Endothelial cell of umbilical vein (primary cell): Measurements from ENCODE around the gene MED26. TPM values are rescaled to one million over a fixed set of nuclear protein-coding genes. Genes with fewer than 3 reads are reported as not detected.

Experiments
- BruUV-seq: library from RNA; stranded (reverse); fragments of 400-500 nt; replicated peaks from 2 replicates; lab custom pipeline; 2021; lab: Mats Ljungman, UMichigan
- CTCF ChIA-PET: fragments of 300-600, 350-600 bp; sonication (Branson Sonifier 250); formaldehyde crosslinking; loops from one replicate; lab custom pipeline; 2021; ENCODE audit warnings: antibody characterized with exemption, inconsistent platforms; lab: Charles Lee
- POLR2A ChIA-PET: fragments of 300-600, 350-600 bp; sonication (Branson Sonifier 250); formaldehyde crosslinking; loops from one replicate; lab custom pipeline; 2021; ENCODE audit warnings: antibody characterized with exemption, inconsistent platforms; lab: Charles Lee
- DNase-seq: peaks from one replicate; pipeline ENCODE4 v3.0.0-alpha.2; 2011; ENCODE audit warnings: low read depth, low spot score
- FAIRE-seq: peaks from 2 replicates; lab custom pipeline; 2011; peaks lifted over from hg19 to GRCh38; lab: Jason Lieb, UNC
- H2AFZ ChIP-seq: 2 replicates; pipeline ENCODE4 v1.6.0; 2012; ENCODE audit warnings: low read depth, low read length, control low read depth, inconsistent platforms
- H3K27ac ChIP-seq: 2 replicates; pipeline ENCODE4 v1.5.1; 2011; ENCODE audit warnings: low read depth, mild to moderate bottlenecking, control low read depth, low read length, moderate library complexity; ENCODE audit not compliant: insufficient read depth
- H3K27me3 ChIP-seq, 2 experiments: 2 replicates each; pipeline versions ENCODE4 v1.6.0 to v1.6.1; 2011; ENCODE audit warnings: low read length in 2 of 2, mixed read lengths in 1 of 2; ENCODE audit not compliant: control insufficient read depth in 2 of 2, insufficient read depth in 2 of 2
- H3K36me3 ChIP-seq, 2 experiments: 2 replicates in 1 of 2; 3 replicates in 1 of 2; pipeline ENCODE4 v1.5.1; 2011; ENCODE audit warnings: low read length in 2 of 2, mild to moderate bottlenecking in 1 of 2, moderate library complexity in 1 of 2; ENCODE audit not compliant: control insufficient read depth in 2 of 2, insufficient read depth in 2 of 2; ENCODE audit errors: extremely low read depth in 1 of 2
- H3K4me1 ChIP-seq: 3 replicates; pipeline ENCODE4 v1.5.1; 2011; ENCODE audit warnings: mild to moderate bottlenecking, low read length; ENCODE audit not compliant: control insufficient read depth, insufficient read depth; ENCODE audit errors: extremely low read depth
- H3K4me2 ChIP-seq: 2 replicates; pipeline ENCODE4 v1.6.1; 2011; ENCODE audit warnings: low read length, control low read depth, mixed read lengths; ENCODE audit not compliant: insufficient read depth
- H3K4me3 ChIP-seq, 3 experiments: fragments of 200-600 bp in 1 of 3; sonication (generic), shearing (Covaris generic) in 1 of 3; replicated peaks in 1 of 3; 2 replicates each; pipeline ENCODE4 v1.5.1; 2011 to 2016; ENCODE audit warnings: control low read depth in 3 of 3, low read length in 3 of 3, mild to moderate bottlenecking in 2 of 3, inconsistent platforms in 1 of 3, low read depth in 1 of 3, moderate library complexity in 1 of 3; ENCODE audit not compliant: insufficient read depth in 1 of 3
- H3K79me2 ChIP-seq: 2 replicates; pipeline ENCODE4 v1.6.0; 2012; ENCODE audit warnings: low read length, inconsistent platforms; ENCODE audit not compliant: control insufficient read depth, insufficient read depth
- H3K9ac ChIP-seq: replicated peaks from 2 replicates; pipeline ENCODE3; 2011; ENCODE audit warnings: low read length, control low read depth; ENCODE audit not compliant: insufficient read depth; ENCODE audit errors: extremely low read depth
- H3K9me1 ChIP-seq: replicated peaks from 3 replicates; pipeline ENCODE4 v1.6.0; 2011; ENCODE audit warnings: mild to moderate bottlenecking, low read length; ENCODE audit not compliant: control insufficient read depth, insufficient read depth; ENCODE audit errors: extremely low read depth
- H3K9me3 ChIP-seq: replicated peaks from 2 replicates; pipeline ENCODE4 v1.5.1; 2012; ENCODE audit warnings: low read length, inconsistent platforms; ENCODE audit not compliant: control insufficient read depth, insufficient read depth
- H4K20me1 ChIP-seq: replicated peaks from 2 replicates; pipeline ENCODE3; 2011; ENCODE audit warnings: mild to moderate bottlenecking, low read length; ENCODE audit not compliant: control insufficient read depth, insufficient read depth; ENCODE audit errors: extremely low read depth
- EZH2 ChIP-seq: IDR thresholded peaks from 2 replicates; pipeline ENCODE4 v1.6.1; 2012; ENCODE audit warnings: borderline replicate concordance, low read depth, mild to moderate bottlenecking, moderate library complexity, low read length, inconsistent platforms; ENCODE audit not compliant: severe bottlenecking
- JUN ChIP-seq: IDR thresholded peaks from 2 replicates; pipeline ENCODE4 v1.6.1; 2011; ENCODE audit warnings: borderline replicate concordance, low read depth; ENCODE audit not compliant: insufficient read length, insufficient read depth
- MYC ChIP-seq: IDR thresholded peaks from one replicate; pipeline ENCODE4 v1.6.1; 2011; ENCODE audit warnings: mild to moderate bottlenecking, low read depth, low read length
- POLR2A ChIP-seq: IDR thresholded peaks from 2 replicates; pipeline ENCODE4 v1.6.1; 2012; ENCODE audit warnings: low read depth, mild to moderate bottlenecking, control low read depth, low read length
- POLR2AphosphoS5 ChIP-seq: IDR thresholded peaks from 2 replicates; pipeline ENCODE4 v1.6.1; 2012; ENCODE audit warnings: low read depth, mild to moderate bottlenecking, control low read depth, low read length, moderate library complexity; ENCODE audit not compliant: insufficient read depth
- dilution Hi-C: fragments of 300-500 bp; cut with MboI; formaldehyde crosslinking; loops from one replicate; pipeline ENCODE4 v1.15.0; 2019; ENCODE audit warnings: low sequenced_read_pairs; ENCODE audit not compliant: extremely low pct_ligation_motif_present
- intact Hi-C: fragments of 100-400 bp; cut with micrococcal nuclease; formaldehyde crosslinking; loops from one replicate; pipeline ENCODE4 v1.10.0; 2022
- polyA plus RNA-seq, 4 experiments: library from polyadenylated mRNA; depleted of rRNA in 3 of 4; stranded (reverse) in 3 of 4; unstranded in 1 of 4; fragments of >200 nt; gene quantifications; 2 replicates each; pipeline versions ENCODE4 v1.2.1 to v1.2.3, GENCODE V29; 2011 to 2012; ENCODE audit warnings: missing spikeins in 1 of 4
- total RNA-seq: library from RNA; stranded (reverse); gene quantifications from 2 replicates; pipeline ENCODE4 v1.2.3, GENCODE V29; 2021
- TF ChIP-seq, protein P1 (sequence below): IDR thresholded peaks from 2 replicates; pipeline ENCODE4 v1.6.1; 2011; ENCODE audit not compliant: insufficient read depth, insufficient read length
- TF ChIP-seq, protein P2 (sequence below), 2 donors: IDR thresholded peaks; 1 replicate in 1 of 2; 2 replicates in 1 of 2; pipeline ENCODE4 v1.5.1; 2011; ENCODE audit warnings: low read length in 2 of 2, mild to moderate bottlenecking in 2 of 2, moderate library complexity in 2 of 2, control low read depth in 1 of 2, inconsistent platforms in 1 of 2, low read depth in 1 of 2; ENCODE audit not compliant: insufficient read depth in 1 of 2; ENCODE audit errors: extremely low read depth in 1 of 2

MED26 gene
- total and polyA plus RNA-seq, 2 donors (not counting 3 experiments of a cell fraction or from before 2014, with no cell fraction given), result 5.6 to 13.4 TPM

GRCh38 chr19:16625163-16625958 lies 2.6 kb downstream of the MED26 start:
- Histone ChIP-seq H3K36me3 (peaks cover 2 to 11% of the 10 kb centered on the region in 2 experiments), H2AFZ (no peak overlapping the region), H3K4me2 (no peak overlapping the region), H3K9me1 (no peaks in the 10 kb centered on the region), H4K20me1 (no peaks in the 10 kb centered on the region), H3K27me3 (no peaks in the 10 kb centered on the region), H3K4me1 (peaks cover 18% of the 10 kb centered on the region), H3K9ac (no peak overlapping the region), H3K79me2 (peaks cover 74% of the 10 kb centered on the region), H3K27ac (peak overlapping the region; percentile 1), H3K9me3 (no peaks in the 10 kb centered on the region), H3K4me3 (no peak overlapping the region)
- DNase-seq (peak; percentile 29), FAIRE-seq (no peak)
- BruUV-seq, result no TSS peak
- no peak for TF ChIP-seq EZH2
- TF ChIP-seq JUN, result no peak
- TF ChIP-seq, protein P1, sequence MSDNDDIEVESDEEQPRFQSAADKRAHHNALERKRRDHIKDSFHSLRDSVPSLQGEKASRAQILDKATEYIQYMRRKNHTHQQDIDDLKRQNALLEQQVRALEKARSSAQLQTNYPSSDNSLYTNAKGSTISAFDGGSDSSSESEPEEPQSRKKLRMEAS, result no peak
- TF ChIP-seq MYC, result no peak
- no peak for TF ChIP-seq POLR2AphosphoS5
- dilution Hi-C loops (no loop called here), intact Hi-C loops (loop anchor here (5.0 kb wide), 1 partner anchor 98 kb away; no protein-coding TSS in a partner anchor)
- ChIA-PET POLR2A (interaction anchor here (0.6 kb wide), 1 partner anchor 38 kb away, joined by 3 read pairs; no protein-coding TSS in a partner anchor), CTCF (no interaction called here)

DNA sequence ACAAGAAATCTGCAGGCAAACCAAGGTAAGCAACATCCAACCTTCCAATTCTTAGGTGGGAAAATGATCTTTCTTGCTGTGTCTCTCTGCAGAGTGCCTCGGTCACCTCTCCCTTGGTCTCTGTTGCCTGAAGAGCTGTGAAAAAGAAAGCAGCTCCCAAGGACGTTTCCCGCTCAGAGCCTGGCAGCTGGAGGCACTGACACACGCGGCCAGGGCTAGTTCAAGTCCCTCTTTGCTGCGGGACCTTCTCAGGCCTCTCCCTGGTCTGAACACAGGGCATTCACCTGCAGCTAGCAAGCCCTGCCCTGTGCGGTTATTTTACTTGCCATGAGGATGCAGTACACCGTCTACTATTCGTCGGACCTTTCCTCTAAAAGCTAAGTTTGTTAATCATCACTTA lies 3.8 kb downstream of the MED26 start:
- no peaks in the 10 kb centered on the region for H3K9me1 ChIP-seq
- DNase-seq (no peak), FAIRE-seq (no peak)
- H3K9ac ChIP-seq, result no peak overlapping the region
- no peaks in the 10 kb centered on the region for H3K27me3 ChIP-seq
- H3K4me2 ChIP-seq, result no peak overlapping the region
- H3K27ac ChIP-seq, result no peak overlapping the region
- H3K4me3 ChIP-seq, result no peak overlapping the region
- peaks cover 2 to 11% of the 10 kb centered on the region in 2 experiments for H3K36me3 ChIP-seq
- peaks cover 14% of the 10 kb centered on the region for H3K4me1 ChIP-seq
- H2AFZ ChIP-seq, result no peak overlapping the region
- ChIA-PET POLR2A (interaction anchor here (0.5 kb wide), 1 partner anchor 87 kb away, joined by 3 read pairs; no protein-coding TSS in a partner anchor), CTCF (no interaction called here)
- H4K20me1 ChIP-seq, result no peaks in the 10 kb centered on the region
- intact Hi-C loops (no loop called here), dilution Hi-C loops (no loop called here)
- BruUV-seq, result no TSS peak
- no peaks in the 10 kb centered on the region for H3K9me3 ChIP-seq
- TF ChIP-seq, protein P2, sequence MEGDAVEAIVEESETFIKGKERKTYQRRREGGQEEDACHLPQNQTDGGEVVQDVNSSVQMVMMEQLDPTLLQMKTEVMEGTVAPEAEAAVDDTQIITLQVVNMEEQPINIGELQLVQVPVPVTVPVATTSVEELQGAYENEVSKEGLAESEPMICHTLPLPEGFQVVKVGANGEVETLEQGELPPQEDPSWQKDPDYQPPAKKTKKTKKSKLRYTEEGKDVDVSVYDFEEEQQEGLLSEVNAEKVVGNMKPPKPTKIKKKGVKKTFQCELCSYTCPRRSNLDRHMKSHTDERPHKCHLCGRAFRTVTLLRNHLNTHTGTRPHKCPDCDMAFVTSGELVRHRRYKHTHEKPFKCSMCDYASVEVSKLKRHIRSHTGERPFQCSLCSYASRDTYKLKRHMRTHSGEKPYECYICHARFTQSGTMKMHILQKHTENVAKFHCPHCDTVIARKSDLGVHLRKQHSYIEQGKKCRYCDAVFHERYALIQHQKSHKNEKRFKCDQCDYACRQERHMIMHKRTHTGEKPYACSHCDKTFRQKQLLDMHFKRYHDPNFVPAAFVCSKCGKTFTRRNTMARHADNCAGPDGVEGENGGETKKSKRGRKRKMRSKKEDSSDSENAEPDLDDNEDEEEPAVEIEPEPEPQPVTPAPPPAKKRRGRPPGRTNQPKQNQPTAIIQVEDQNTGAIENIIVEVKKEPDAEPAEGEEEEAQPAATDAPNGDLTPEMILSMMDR (IDR thresholded peaks at IDR 0.05; ENCODE audit: extremely low read depth in 1 of 2, insufficient read depth in 1 of 2, low read depth in 1 of 2, low read length in 2 of 2), result no peak
- no peak for TF ChIP-seq JUN
- no peak for TF ChIP-seq POLR2AphosphoS5
- no peak for TF ChIP-seq POLR2A
- TF ChIP-seq MYC, result no peak
- TF ChIP-seq EZH2, result no peak
- H3K79me2 ChIP-seq, result peaks cover 86% of the 10 kb centered on the region
